HG03066 (cell line): Measurements from ENCODE around the gene PRSS33.

Experiments used
- ATAC-seq: cut with Tn5 transposase; IDR thresholded peaks from one replicate; pipeline ENCODE4 v1.9.1; 2021; ENCODE audit warnings: low read depth; ENCODE audit not compliant: unreplicated experiment

PRSS33 gene

GRCh38 chr16:2779151-2779920, 8.0 kb downstream of the PRSS33 start:
- ATAC-seq = no peak

DNA sequence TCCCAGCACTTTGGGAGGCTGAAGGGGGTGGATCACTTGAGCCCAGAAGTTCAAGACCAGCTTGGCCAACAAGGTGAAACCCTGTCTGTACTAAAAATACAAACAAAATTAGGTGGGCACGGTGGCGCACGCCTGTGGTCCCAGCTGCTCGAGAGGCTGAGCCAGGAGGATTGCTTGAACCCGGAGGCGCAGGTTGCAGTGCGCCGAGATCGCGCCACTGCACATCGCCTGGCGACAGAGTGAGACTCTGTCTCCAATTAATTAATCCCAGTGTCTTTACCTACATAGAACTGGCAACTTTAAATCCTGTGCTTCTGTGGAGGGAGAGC, 8.8 kb downstream of the PRSS33 start:
- ATAC-seq = no peak

- ATAC-seq = no peak
Observed at GRCh38 chr16:2777903-2778629, 9.3 kb downstream of the PRSS33 start.

GRCh38 chr16:2777231-2777902, 10.0 kb downstream of the PRSS33 start, which contains the start of gene ELOB:
TSS of gene ELOB (minus strand) at chr16:2777280. CDS start at chr16:2777239, 41 bp downstream.
- ATAC-seq = peak; percentile 73

- peak; percentile 33 for ATAC-seq
Observed at GRCh38 chr16:2776500-2777139, 10.7 kb downstream of the PRSS33 start.

- no peak for ATAC-seq
Observed at GRCh38 chr16:2775765-2776499, 11.4 kb downstream of the PRSS33 start.

DNA sequence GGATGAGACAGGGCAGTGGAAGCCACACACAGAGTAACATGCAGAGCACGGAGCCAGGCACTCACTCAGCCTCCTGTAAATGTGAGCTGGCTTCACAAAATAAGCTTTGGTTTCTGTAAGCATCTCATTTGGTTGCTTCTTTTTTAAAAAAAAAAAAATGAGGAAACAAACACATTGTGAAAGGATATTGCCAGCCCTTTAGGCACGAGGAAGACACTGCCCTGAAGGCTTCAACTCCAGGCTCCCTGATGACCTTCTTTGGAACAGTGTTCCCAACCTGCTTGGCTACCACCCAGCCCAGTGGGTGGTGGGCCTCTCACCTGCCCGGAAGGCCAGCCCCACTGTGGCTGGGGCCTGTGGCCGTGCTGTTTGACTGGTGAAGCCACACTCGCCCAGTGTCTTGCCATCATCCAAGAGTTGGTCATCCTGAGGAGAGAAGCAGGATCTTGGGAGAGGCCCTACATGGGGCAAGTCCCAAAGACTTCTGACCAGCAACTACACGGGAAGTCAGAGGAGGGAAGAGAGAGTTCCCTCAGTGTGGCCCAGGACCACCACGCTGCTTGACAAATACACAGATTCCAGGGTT, 12.1 kb downstream of the PRSS33 start:
- ATAC-seq = no peak

- no peak for ATAC-seq
Observed at GRCh38 chr16:2774161-2774891, 13.0 kb downstream of the PRSS33 start.

DNA sequence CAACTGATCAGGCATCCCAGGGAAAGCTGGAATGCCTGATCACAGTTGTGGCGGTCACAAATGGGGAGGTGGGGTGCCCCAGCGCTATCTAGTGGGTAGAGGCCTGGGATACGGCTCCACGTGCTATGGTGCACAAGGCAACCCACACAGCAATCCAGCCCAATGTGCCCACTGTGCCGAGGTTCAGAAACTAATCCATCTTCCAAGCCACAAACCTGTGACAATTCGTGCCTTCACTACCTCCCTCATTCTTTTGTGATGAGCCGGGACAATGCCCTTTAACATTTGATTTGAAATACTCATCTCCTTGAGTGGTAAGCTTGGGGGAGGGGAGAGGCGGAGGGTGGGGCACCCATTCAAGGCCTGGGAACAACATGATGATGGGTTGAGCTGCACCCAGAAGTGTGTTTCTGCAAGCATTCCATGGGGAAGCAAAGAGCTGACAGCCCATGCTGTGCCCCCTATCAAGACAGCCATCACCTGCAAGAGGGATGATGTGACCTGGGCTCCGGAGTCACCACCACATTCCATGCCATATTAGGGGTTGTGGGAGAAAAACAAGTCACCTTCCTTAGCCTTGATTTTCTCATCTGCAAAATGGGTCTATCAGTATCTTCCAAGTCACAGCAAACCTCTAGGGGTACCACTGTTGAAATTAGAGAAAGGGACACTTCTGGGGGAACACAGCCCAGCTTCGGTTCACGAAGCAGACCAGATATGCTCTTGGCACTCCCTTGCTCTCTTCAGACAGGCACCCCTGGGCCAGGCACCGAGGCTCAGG, 14.0 kb downstream of the PRSS33 start:
- ATAC-seq = no peak

DNA sequence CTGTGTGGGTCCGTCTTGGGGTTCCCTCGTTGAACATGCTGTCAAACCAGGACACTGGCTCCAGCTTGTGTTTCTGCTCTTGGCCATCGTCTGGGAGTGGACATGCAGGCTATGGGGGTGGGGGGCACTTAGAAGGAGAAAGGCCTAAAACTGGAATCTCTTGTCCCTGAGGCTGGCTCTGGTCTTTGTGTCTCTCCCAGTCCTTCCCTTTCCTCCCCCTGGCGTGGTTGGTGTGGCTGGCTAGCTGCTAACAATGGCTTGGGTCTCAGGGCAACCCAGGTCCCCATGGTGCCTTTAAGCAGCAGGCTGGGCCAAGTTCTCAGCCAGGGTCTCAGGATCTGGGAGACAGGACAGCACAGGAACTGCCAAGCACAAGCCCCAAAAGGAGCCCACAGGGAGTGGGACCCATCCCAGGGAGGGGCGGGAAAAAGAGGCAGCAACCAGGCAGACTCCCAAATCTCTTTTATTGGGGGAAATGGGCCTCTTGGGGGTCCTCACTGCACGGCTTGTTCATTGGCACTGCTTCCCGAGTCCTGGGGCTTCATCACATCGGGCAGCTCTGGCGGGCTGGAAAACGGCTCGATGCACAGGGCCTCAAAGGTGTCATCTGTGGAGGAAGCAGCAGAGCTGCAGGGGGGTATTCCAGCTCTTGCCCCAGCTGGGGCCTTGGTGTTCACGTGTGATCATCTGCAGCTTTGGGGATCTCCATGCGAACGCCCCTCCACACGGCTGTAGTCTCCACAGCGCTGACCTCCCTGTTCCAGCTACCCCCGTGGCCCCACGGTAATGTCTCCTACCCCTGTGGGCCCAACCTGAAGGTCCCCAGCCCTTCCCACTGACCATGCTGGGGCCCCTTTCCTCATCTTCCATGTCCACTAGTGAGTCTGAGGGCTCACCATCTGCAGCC, 15.6 kb downstream of the PRSS33 start:
- ATAC-seq = no peak

DNA sequence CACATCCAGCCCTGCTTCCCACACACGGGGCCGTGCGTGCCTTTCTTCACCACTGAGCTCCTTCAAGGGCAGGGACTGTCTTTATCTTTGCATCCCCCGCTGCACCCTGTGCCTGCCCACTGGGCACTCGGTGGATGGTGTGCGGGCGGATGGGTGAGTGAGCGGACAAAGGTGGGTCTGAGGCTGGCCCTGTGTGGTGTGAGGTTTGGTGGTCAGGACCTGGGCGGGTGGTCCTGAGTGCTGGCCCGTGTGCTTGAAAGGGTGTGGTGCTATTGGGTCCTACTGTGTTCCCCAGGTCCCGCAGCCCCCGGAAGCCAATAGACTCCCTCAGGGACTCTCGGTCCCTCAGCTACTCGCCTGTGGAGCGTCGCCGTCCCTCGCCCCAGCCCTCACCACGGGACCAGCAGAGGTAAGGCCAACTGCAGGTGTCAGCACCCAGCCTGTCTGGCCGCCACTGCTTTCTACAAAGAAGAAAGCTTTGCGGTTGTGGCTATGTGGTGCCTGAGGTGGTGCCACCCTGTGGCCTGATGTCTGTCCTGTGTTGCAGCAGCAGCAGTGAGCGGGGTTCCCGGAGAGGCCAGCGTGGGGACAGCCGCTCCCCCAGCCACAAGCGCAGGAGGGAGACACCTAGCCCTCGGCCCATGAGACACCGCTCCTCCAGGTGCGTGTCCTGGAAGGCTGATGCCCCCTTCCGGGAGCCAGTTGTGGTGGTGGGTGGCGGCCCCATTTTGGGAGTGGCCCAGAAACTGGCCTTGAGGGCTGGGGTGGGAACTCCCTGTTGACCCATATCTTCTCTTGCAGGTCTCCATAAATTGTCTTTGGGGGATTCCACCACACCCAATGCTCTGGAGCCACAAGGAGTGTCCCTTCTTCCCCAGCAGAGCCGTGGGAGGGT, 17.1 kb downstream of the PRSS33 start:
- ATAC-seq = no peak

DNA sequence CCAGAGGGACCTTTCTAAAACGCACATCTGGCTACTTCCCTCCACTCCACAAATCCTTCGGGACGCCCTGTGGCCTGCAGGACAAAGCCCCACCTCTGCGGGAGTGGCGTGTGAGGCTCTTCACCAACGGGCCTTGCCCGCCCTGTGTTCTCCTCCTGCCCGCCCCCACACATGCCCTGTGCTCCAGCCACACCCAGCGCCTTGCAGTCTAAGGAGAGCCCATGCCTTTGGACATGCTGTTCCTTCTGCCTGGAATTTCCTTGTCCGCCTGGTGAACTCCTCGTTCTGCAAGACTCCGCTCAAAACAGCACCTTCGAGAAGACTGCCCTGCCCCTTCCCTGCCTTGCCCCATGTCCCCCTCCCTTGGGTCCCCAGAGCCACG, 17.7 kb downstream of the PRSS33 start:
- ATAC-seq = no peak

DNA sequence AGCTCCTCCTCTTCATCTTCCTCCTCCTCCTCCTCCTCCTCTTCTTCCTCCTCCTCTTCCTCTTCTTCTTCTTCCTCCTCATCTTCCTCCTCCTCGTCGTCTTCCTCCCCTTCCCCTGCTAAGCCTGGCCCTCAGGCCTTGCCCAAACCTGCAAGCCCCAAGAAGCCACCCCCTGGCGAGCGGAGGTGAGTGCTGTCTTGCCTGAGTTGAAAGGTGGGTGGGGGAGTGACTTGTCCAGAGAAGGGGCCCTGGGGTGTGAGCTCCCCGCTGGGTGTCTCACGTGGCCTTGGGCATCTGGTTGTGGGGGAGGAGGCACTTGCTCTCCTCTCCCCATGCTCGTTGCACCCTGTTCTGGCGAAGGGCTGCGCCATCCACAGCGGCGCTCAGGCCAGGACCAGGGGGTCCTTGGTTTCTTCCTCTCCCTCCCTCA, 18.2 kb downstream of the PRSS33 start:
- ATAC-seq = no peak

- no peak for ATAC-seq
Observed at GRCh38 chr16:2768403-2769089, 18.8 kb downstream of the PRSS33 start.

DNA sequence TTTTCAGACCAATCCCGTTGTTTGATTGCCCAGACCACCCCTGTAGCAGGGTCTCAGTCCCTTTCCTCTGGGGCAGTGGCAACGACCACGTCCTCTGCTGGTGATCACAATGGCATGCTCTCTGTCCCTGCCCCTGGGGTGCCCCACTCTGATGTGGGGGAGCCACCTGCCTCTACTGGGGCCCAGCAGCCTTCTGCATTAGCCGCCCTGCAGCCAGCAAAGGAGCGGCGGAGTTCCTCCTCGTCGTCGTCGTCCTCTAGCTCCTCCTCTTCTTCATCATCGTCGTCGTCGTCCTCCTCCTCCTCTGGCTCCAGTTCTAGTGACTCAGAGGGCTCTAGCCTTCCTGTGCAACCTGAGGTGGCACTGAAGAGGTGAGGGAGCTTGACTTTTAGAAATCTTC, 19.5 kb downstream of the PRSS33 start:
- no peak for ATAC-seq

DNA sequence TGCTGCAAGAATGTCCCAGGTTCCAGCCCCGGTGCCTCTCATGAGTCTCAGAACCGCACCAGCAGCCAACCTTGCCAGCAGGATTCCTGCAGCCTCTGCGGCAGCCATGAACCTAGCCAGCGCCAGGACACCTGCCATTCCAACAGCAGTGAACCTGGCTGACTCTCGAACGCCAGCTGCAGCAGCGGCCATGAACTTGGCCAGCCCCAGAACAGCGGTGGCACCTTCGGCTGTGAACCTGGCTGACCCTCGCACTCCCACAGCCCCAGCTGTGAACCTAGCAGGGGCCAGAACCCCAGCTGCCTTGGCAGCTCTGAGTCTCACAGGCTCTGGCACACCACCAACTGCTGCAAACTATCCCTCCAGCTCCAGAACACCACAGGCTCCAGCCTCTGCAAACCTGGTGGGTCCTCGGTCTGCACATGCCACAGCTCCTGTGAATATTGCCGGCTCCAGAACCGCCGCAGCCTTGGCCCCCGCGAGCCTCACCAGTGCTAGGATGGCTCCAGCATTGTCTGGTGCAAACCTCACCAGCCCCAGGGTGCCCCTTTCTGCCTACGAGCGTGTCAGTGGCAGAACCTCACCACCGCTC, 20.1 kb downstream of the PRSS33 start:
- ATAC-seq = no peak
